GM12878 (cell line): Measurements from ENCODE around the gene GSAP. TPM values are rescaled to one million over a fixed set of nuclear protein-coding genes. Genes with fewer than 3 reads are reported as not detected.
A peak's percentile ranks its signal among the peaks of the same experiment; 100 is the strongest.

Experiments used
- EGR1 ChIP-seq, 2 experiments: IDR thresholded peaks; 1 replicate in 1 of 2; 2 replicates in 1 of 2; pipeline ENCODE4 v1.6.1; 2011 to 2012; ENCODE audit warnings: low read depth in 2 of 2, low read length in 2 of 2, borderline replicate concordance in 1 of 2, mild to moderate bottlenecking in 1 of 2, moderate library complexity in 1 of 2
- GATAD2B ChIP-seq: fragments of 450-650 bp; conservative IDR thresholded peaks from 2 replicates; pipeline ENCODE4 v1.6.1; 2017; ENCODE audit warnings: low read depth, mild to moderate bottlenecking, moderate library complexity
- HDAC2 ChIP-seq: fragments of 200-600 bp; sonication (generic); IDR thresholded peaks from 2 replicates; pipeline ENCODE4 v1.6.1; 2017
- NKRF ChIP-seq: fragments of 450-650 bp; conservative IDR thresholded peaks from 2 replicates; pipeline ENCODE4 v1.6.1; 2017; ENCODE audit warnings: mild to moderate bottlenecking, moderate library complexity
- PBX3 ChIP-seq: IDR thresholded peaks from 2 replicates; pipeline ENCODE4 v1.6.1; 2011; ENCODE audit warnings: mild to moderate bottlenecking, low read depth, low read length, moderate library complexity; ENCODE audit not compliant: insufficient replicate concordance
- PML ChIP-seq: IDR thresholded peaks from 2 replicates; pipeline ENCODE4 v1.6.1; 2012; ENCODE audit warnings: low read length, inconsistent platforms
- SMC3 ChIP-seq: IDR thresholded peaks from 2 replicates; pipeline ENCODE4 v1.6.1; 2011; ENCODE audit warnings: low read length, improper control_type of control experiment, borderline replicate concordance
- TAF1 ChIP-seq: IDR thresholded peaks from 2 replicates; pipeline ENCODE4 v1.6.1; 2011; ENCODE audit warnings: mild to moderate bottlenecking, low read depth, low read length, borderline replicate concordance
- TCF12 ChIP-seq: IDR thresholded peaks from 2 replicates; pipeline ENCODE4 v1.6.1; 2011; ENCODE audit warnings: low read depth, mild to moderate bottlenecking, low read length
- ZNF207 ChIP-seq: fragments of 450-650 bp; IDR thresholded peaks from 2 replicates; pipeline ENCODE4 v1.6.1; 2014; ENCODE audit warnings: antibody characterized with exemption, mild to moderate bottlenecking, borderline replicate concordance
- ZNF687 ChIP-seq: fragments of 450-650 bp; IDR thresholded peaks from 2 replicates; pipeline ENCODE4 v1.6.1; 2017; ENCODE audit warnings: mild to moderate bottlenecking, moderate library complexity
- polyA plus RNA-seq, 11 experiments: library from polyadenylated mRNA; depleted of rRNA in 4 of 11; unstranded in 6 of 11; stranded (reverse) in 5 of 11; fragments of >200 nt; fragmentation: Nextera tagmentation in 4 of 11; fragmentation: Illumina TruSeq in 1 of 11; extraction: Ambion mirVana in 4 of 11; extraction: Trizol in 1 of 11; gene quantifications; 1 replicate in 1 of 11; 2 replicates in 10 of 11; pipeline versions ENCODE4 v1.2.1 to v1.2.3, GENCODE V29; 2011 to 2016; ENCODE audit warnings: inconsistent platforms in 2 of 11, missing spikeins in 2 of 11, low read depth in 1 of 11
- total RNA-seq, 4 experiments: library from RNA; depleted of rRNA in 3 of 4; stranded (reverse); fragments of >200 nt in 3 of 4; fragmentation: Illumina TruSeq in 1 of 4; extraction: Trizol in 1 of 4; gene quantifications; 2 replicates each; pipeline versions ENCODE4 v1.2.1 to v1.2.3, GENCODE V29; 2013 to 2021

GSAP gene
- total and polyA plus RNA-seq, 10 of the 15 experiments (the other 5 are each of a cell fraction or from before 2014, with no cell fraction given), result 6.6 to 38.1 (median 21.8) TPM

- 0 out of 2 replicates have a peak, but pooled peaks have one; percentile 5 for TF ChIP-seq NKRF
- no peak for TF ChIP-seq PBX3
- TF ChIP-seq ZNF687, result no peak
- 0 out of 2 replicates have a peak, but pooled peaks have one; percentile 58 for TF ChIP-seq TAF1
- peak in 1 of 2 experiments; percentile 59; a peak in 1 of 3 replicates for TF ChIP-seq EGR1 (IDR thresholded peaks at IDR 0.05; ENCODE audit: borderline replicate concordance in 1 of 2, low read depth in 2 of 2, low read length in 2 of 2)
- TF ChIP-seq PML, result 0 out of 2 replicates have a peak, but pooled peaks have one; percentile 39
- TF ChIP-seq TCF12, result 0 out of 2 replicates have a peak, but pooled peaks have one; percentile 23
- TF ChIP-seq GATAD2B, result no peak
- no peak for TF ChIP-seq SMC3
- TF ChIP-seq HDAC2, result no peak
- TF ChIP-seq ZNF207, result no peak
- TF ChIP-seq, all 136 proteins: peak for 10
Observed at GRCh38 chr7:77415476-77415822, 700 bp downstream of the GSAP start (continued).
